Osteoblast (primary cell): ENCODE results near the gene PROM1. TPM values are rescaled to one million over a fixed set of nuclear protein-coding genes. Genes with fewer than 3 reads are reported as not detected.

ENCODE experiments used
- DNase-seq: peaks from one replicate; pipeline ENCODE4 v3.0.0; 2011; ENCODE audit warnings: low spot score, mixed read lengths; ENCODE audit not compliant: insufficient read length; ENCODE audit errors: missing footprints
- H2AFZ ChIP-seq: 2 replicates; pipeline ENCODE4 v1.6.0; 2011; ENCODE audit warnings: mild to moderate bottlenecking, low read length
- H3K27ac ChIP-seq: 2 replicates; pipeline ENCODE4 v1.5.1; 2011; ENCODE audit warnings: mild to moderate bottlenecking, low read depth, low read length, moderate library complexity
- H3K27me3 ChIP-seq: 2 replicates; pipeline ENCODE4 v1.6.0; 2012; ENCODE audit warnings: mild to moderate bottlenecking, control low read depth, inconsistent platforms, low read length, moderate library complexity; ENCODE audit not compliant: insufficient read depth
- H3K36me3 ChIP-seq: 2 replicates; pipeline ENCODE4 v1.5.1; 2011; ENCODE audit warnings: mild to moderate bottlenecking, low read length, control low read depth, moderate library complexity; ENCODE audit not compliant: insufficient read depth
- H3K4me1 ChIP-seq: 2 replicates; pipeline ENCODE4 v1.5.1; 2011; ENCODE audit warnings: mild to moderate bottlenecking, low read length, control low read depth, moderate library complexity; ENCODE audit not compliant: insufficient read depth
- H3K4me2 ChIP-seq: 2 replicates; pipeline ENCODE4 v1.6.0; 2011; ENCODE audit warnings: mild to moderate bottlenecking, low read length; ENCODE audit not compliant: insufficient read depth
- H3K4me3 ChIP-seq: fragments of 200-600 bp; sonication (generic); 3 replicates; pipeline ENCODE4 v1.5.1; 2012; ENCODE audit warnings: mild to moderate bottlenecking, low read length, inconsistent platforms; ENCODE audit not compliant: insufficient read depth
- H3K79me2 ChIP-seq: 2 replicates; pipeline ENCODE4 v1.6.0; 2012; ENCODE audit warnings: mild to moderate bottlenecking, low read length, control low read depth, inconsistent platforms; ENCODE audit not compliant: insufficient read depth
- H3K9me3 ChIP-seq: 2 replicates; pipeline ENCODE4 v1.5.1; 2011; ENCODE audit warnings: low read depth, low read length, control low read depth
- H4K20me1 ChIP-seq: 2 replicates; pipeline ENCODE4 v1.6.0; 2012; ENCODE audit warnings: mild to moderate bottlenecking, low read length, control low read depth; ENCODE audit not compliant: insufficient read depth
- total RNA-seq: library from RNA; depleted of rRNA; stranded (reverse); fragments of >200 nt; gene quantifications from 2 replicates; pipeline ENCODE4 v1.2.3, GENCODE V29; 2012
- TF ChIP-seq, protein P1 (sequence below): IDR thresholded peaks from 2 replicates; pipeline ENCODE4 v1.5.1; 2011; ENCODE audit warnings: mild to moderate bottlenecking, low read depth, low read length, moderate library complexity; ENCODE audit errors: extremely low read depth

Gene PROM1
- total RNA-seq, 1 donor = not detected

DNA sequence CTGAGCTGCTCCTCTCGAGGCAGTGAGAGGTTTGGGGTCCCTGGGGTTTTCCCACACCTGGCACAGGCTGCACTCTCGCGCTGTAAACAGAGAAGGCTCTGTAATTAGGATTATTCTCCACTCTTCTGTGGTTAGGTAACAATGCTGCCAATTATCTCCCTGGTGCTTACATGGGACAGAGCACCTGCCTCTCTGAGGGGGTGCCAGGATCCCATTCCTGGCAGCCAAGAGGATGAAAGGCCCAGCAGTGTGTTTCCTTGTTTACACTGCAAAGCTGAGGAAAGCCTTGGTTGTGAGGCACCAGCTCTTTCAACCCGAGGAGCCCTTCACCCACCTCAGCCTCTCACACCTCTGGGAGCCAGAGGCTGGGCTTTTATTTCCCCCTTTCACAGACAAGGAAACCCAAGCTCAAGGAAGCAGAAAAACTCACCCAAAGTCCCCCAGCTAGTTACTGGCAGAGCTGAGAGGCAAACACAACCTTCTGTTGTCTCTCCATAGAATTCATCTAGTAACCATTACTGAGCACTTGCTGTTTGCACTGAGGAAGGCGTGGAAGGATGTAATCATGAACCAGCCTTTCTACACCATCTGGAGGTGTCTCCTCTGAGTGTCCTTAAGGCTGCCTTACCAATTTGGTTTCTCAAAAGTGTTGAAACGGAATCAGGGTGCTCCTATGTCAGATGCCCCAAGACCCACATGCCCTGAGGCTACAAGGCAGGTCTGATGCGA is 39.7 kb upstream of the PROM1 start:
- Histone ChIP-seq H3K27ac (no peak overlapping the region), H4K20me1 (no peaks in the 10 kb centered on the region), H3K27me3 (peaks cover 56% of the 10 kb centered on the region), H2AFZ (no peak overlapping the region), H3K4me3 (no peak overlapping the region), H3K4me1 (no peaks in the 10 kb centered on the region), H3K79me2 (no peaks in the 10 kb centered on the region), H3K4me2 (no peak overlapping the region), H3K36me3 (no peaks in the 10 kb centered on the region), H3K9me3 (no peaks in the 10 kb centered on the region)
- TF ChIP-seq, protein P1, sequence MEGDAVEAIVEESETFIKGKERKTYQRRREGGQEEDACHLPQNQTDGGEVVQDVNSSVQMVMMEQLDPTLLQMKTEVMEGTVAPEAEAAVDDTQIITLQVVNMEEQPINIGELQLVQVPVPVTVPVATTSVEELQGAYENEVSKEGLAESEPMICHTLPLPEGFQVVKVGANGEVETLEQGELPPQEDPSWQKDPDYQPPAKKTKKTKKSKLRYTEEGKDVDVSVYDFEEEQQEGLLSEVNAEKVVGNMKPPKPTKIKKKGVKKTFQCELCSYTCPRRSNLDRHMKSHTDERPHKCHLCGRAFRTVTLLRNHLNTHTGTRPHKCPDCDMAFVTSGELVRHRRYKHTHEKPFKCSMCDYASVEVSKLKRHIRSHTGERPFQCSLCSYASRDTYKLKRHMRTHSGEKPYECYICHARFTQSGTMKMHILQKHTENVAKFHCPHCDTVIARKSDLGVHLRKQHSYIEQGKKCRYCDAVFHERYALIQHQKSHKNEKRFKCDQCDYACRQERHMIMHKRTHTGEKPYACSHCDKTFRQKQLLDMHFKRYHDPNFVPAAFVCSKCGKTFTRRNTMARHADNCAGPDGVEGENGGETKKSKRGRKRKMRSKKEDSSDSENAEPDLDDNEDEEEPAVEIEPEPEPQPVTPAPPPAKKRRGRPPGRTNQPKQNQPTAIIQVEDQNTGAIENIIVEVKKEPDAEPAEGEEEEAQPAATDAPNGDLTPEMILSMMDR = no peak
- DNase-seq = no peak

DNA sequence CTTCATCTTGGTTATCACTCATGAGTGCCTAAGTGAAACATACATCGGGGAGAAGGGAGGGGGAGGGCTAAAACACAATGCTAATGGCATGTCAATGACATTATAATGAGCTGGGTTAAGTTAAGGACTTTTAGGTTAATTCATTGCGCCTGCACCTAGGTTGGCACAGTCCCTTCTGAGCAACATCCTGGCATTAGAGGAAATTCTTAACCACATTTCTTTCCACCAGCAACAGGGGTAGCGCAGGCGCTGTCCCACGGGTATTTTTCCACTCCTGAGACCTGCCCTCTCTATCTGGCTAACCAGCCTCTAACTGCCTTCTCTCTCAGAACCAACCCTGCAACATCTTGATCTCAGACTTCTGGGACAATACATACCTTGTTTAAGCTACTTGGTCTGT is 39.0 kb upstream of the PROM1 start:
- Histone ChIP-seq H3K4me2 (no peak overlapping the region), H3K27ac (no peak overlapping the region), H3K4me3 (no peak overlapping the region), H3K9me3 (no peaks in the 10 kb centered on the region), H3K36me3 (no peaks in the 10 kb centered on the region), H2AFZ (no peak overlapping the region), H3K27me3 (peaks cover 61% of the 10 kb centered on the region), H3K4me1 (no peaks in the 10 kb centered on the region), H3K79me2 (no peaks in the 10 kb centered on the region), H4K20me1 (no peaks in the 10 kb centered on the region)
- DNase-seq = no peak
- TF ChIP-seq, protein P1 = no peak

DNA sequence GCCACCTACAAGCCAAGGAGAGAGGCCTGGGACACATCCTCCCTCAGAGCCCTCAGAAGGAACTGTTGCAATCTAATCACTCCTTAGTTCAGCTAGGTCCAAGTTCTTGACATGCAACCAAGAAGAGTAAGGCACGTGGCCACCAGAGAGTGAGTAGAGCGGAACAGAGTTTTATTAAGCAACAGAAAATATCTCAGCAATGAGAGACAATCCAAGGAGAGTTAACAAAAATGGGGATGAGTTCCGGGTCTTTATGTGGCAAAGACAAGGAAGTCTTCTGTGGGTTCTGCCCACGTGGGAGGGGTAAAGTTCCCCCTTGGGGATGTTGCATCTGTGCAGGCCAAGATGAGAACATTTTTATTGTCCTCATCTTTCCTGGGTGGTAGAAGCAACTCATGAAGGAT is 38.5 kb upstream of the PROM1 start:
- Histone ChIP-seq H3K4me3 (no peak overlapping the region), H4K20me1 (no peaks in the 10 kb centered on the region), H3K27me3 (peaks cover 56% of the 10 kb centered on the region), H3K4me1 (no peaks in the 10 kb centered on the region), H3K9me3 (no peaks in the 10 kb centered on the region), H3K27ac (no peak overlapping the region), H3K4me2 (no peak overlapping the region), H2AFZ (no peak overlapping the region), H3K79me2 (no peaks in the 10 kb centered on the region), H3K36me3 (no peaks in the 10 kb centered on the region)
- no peak for DNase-seq
- TF ChIP-seq, protein P1 = no peak

DNA sequence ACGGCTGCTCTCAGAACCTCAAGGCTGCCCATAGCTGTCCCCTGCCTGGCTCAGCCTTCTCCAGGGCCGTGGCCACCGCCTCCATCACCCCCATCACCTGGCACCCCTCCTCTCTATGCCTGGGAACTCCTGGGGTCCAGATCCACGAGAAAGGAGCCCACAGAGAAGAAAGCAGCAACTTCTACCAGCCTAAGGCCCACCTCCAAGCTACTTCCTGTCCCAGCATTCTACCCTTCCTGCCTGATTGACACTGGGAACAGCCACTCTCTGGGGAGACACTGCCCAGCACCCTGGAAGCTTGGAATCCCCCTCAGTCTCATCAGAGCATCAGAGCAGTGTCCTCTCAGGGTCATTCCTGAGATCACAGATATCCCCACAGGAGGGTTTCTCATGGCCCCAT is 36.9 kb upstream of the PROM1 start:
- Histone ChIP-seq H3K36me3 (no peaks in the 10 kb centered on the region), H3K4me1 (no peaks in the 10 kb centered on the region), H2AFZ (no peak overlapping the region), H3K27me3 (peaks cover 41% of the 10 kb centered on the region), H3K4me2 (no peak overlapping the region), H3K79me2 (no peaks in the 10 kb centered on the region), H3K4me3 (no peak overlapping the region), H3K27ac (no peak overlapping the region), H4K20me1 (no peaks in the 10 kb centered on the region), H3K9me3 (no peaks in the 10 kb centered on the region)
- no peak for DNase-seq
- TF ChIP-seq, protein P1 = no peak
